HG02763 (cell line): ENCODE data around the gene PDE6B.
"Not testable (repeated sequence)": the region's sequence is repeated elsewhere in the genome, so short reads cannot be mapped to it uniquely, and the experiment has no call there.

ENCODE experiments used
- ATAC-seq: cut with Tn5 transposase; IDR thresholded peaks from one replicate; pipeline ENCODE4 v1.9.1; 2021; ENCODE audit warnings: mild to moderate bottlenecking, moderate library complexity; ENCODE audit not compliant: unreplicated experiment

The PDE6B gene

DNA sequence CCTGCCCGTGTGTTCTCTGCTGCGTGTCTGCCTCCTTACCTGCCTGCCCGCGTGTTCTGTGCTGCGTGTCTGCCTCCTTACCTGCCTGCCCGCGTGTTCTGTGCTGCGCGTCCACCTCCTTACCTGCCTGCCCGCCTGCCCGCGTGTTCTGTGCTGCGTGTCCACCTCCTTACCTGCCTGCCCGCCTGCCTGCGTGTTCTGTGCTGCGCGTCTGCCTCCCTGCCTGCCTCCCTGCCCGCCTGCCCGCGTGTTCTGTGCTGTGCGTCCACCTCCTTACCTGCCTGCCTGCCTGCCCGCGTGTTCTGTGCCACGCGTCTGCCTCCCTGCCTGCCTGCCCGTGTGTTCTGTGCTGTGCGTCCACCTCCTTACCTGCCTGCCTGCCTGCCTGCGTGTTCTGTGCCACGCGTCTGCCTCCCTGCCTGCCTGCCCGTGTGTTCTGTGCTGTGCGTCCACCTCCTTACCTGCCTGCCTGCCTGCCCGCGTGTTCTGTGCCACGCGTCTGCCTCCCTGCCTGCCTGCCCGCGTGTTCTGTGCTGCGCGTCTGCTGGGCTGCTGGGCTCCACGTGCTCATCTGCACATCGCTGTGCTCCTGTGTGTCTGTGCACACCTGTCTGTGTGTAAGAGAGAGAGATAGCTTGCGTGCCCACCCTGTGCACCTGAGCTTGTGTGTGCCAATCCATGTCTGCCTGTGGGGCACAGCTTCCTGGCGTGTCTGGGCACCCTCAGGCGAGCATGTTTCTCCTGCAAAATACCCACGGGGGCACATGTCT is 9.9 kb downstream of the PDE6B start:
- not testable (repeated sequence) for ATAC-seq

GRCh38 chr4:635851-636627 is 10.7 kb downstream of the PDE6B start:
- ATAC-seq = no peak

DNA sequence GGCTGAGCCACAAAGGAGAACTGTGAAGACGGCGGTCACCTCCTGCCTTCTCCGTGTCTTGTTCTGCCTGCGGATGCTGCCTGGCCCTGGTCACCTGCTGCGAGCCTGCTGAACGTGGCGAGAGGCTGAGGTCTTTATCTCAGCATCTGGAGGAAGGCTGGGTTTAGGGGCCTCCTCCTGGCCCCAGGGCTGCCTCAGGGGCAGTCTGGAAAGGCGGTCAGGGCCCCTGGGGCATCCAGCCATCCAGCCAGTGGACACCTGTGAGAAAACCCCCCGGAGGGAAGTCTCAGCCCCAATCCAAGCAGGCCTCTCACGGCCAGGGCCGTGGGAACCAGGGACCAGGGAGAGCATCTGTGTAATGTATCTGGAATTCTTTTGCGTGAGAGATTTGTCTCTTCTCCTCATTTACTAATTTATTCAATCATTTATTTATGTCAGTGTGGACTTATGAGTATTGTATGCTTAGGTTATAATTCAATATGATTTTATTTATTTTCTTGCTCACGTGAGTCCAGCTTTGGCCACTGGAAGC is 11.3 kb downstream of the PDE6B start:
- no peak for ATAC-seq

DNA sequence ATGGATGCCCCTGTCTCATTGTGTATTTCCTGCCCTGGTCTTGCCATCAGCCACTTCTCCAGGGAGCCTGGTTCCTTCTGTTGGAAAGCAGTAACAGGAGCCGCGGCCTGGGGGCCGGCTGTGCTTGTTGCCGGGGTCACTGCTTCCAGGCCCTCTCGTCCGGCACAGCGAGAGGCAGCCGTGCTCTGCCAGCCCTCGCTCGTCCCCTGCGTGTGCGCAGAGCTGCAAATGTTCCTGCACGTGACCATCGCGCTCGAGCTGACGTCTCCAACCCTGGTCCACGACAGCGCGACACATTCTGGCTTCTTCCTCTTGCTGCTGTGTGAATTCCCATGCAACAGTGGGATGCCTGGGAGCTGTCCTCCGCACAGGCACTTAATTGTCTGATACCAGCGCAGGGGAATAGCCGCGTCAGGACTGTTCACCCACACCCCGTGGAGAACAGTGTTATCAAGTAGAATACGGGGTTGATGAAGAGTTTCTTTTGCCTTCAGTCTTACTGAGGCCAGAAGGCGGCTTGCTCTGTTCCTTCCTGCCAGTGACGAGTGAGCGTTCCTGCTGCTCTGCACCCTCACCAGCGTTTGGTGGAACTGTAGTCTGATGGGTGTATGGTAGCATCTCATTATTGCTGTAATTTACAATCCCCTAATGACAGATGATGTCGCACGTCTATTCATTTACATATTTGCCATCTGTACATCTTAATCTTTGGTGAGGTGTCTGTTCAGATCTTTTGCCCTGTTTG is 12.3 kb downstream of the PDE6B start:
- ATAC-seq = no peak

DNA sequence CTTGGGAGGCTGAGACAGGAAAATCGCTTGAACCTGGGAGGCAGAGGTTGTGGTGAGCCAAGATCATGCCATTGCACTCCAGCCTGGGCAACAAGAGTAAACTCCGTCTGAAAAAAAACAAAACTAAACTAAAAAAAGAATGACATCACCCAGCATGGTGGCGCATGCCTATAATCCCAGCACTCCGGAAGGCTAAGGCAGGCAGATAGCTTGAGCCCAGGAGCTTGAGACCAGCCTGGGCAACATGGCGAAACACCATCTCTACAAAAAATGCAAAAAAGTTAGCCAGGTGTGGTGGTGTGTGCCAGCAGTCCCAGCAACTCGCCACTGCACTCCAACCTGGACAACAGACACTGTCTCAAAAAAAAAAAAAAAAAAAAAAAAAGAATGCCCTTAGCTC is 17.0 kb downstream of the PDE6B start:
- ATAC-seq = not testable (repeated sequence)

- ATAC-seq = no peak
Observed at GRCh38 chr4:646460-646859, 21.1 kb downstream of the PDE6B start.

- ATAC-seq = no peak
Observed at GRCh38 chr4:647481-647880, 22.1 kb downstream of the PDE6B start.

GRCh38 chr4:648579-649292 is 23.4 kb downstream of the PDE6B start:
- no peak for ATAC-seq

DNA sequence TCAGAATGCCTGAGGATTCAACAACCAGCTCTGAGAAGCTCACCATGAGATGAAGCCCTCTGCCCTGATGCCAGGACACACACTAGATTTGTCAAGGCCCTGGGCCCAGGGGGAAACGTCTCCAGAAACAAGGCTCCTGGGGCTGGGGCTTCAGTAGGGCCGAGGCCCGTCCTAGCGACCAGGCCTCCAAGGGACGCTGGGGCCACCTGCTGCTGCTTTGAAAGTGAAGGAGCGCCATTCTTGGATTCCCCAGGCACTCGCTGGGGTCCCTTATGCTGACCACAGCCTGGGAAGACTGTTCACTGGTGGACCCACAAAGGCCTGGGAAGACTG is 23.9 kb downstream of the PDE6B start:
- no peak for ATAC-seq

DNA sequence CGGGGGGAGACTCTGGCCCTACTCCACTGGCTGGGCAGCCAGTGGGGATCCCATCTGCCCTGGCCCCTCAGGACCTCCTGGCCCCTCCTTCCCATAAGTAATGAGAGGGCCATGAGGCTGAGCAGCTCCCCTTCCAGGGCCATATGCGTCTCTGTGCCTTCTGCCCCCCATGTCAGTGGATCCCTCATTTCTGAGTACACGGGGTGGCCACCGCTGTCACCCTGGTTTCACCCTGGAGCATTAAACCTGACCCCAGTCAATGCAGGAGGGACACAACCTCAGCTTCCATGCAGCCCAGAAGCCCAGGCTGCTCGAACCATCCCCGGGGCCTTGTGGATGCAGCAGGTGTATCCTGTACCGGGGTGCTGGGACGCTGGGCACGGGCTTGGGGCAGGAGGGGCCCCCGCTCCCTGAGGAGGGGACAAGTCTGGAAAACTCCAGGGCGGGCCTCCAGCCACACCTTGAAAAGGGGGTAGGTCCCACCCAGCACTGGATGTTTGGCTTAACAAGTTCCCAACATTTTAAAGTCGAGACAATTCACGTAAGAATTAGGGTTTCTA is 24.5 kb downstream of the PDE6B start:
- no peak for ATAC-seq

- ATAC-seq = no peak
Observed at GRCh38 chr4:650461-650860, 25.1 kb downstream of the PDE6B start.

- ATAC-seq = no peak
Observed at GRCh38 chr4:650951-651883, 25.8 kb downstream of the PDE6B start.

DNA sequence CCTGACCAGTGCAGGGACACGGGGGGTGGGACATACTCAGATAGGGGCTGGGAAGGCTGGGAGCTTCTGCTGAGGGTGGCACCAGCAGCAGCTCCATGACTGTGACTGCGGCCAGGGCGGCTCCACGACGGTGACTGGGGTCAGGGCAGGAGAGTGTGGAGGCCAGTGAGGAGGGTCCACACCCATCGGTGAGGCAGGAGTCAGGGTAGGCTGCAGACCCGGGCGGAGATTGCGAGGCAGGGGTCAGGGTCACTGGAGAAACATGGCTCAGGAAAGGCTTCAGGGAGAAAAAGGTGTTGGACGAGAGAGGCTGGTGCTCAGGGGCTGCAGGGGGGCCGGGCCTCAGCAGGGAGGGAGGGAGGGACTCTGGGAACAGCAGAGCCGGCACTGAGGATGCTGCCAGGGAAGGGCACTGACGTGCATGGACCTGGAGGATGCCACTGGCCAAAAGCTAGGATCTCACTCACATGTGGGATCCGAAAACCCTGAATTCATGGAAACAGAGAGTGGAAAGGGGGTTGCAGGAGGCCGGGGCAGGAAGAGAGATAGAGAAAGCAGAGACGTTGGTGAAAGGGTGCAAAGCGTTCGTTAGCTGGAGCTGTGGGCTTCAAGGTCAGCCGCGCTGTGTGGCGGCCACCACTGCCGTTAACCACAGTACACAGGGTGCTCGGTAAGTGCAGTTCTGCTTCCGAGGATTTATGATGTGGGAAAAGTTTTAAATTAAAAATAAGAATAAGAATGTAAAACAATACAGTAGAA is 26.7 kb downstream of the PDE6B start:
- ATAC-seq = no peak

- no peak for ATAC-seq
Observed at GRCh38 chr4:653080-653821, 27.9 kb downstream of the PDE6B start.

GRCh38 chr4:653831-654502 is 28.6 kb downstream of the PDE6B start:
- ATAC-seq = no peak

DNA sequence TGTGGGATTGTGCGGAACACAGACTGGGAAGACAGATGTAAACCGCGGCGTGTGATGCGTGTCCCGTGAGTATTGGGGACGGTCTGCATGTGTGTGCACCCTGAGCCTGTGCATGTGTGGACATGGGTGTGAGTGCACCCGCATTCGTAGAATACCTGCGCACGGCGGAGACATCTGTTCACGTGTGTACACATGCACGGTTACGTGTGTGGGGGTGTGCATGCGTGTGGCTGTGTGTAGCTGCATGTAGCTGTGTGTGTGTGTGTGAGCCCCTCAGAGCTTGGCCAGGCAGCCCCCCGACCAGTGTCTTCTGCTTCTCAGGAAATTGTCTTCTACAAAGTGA is 29.1 kb downstream of the PDE6B start:
- no peak for ATAC-seq

DNA sequence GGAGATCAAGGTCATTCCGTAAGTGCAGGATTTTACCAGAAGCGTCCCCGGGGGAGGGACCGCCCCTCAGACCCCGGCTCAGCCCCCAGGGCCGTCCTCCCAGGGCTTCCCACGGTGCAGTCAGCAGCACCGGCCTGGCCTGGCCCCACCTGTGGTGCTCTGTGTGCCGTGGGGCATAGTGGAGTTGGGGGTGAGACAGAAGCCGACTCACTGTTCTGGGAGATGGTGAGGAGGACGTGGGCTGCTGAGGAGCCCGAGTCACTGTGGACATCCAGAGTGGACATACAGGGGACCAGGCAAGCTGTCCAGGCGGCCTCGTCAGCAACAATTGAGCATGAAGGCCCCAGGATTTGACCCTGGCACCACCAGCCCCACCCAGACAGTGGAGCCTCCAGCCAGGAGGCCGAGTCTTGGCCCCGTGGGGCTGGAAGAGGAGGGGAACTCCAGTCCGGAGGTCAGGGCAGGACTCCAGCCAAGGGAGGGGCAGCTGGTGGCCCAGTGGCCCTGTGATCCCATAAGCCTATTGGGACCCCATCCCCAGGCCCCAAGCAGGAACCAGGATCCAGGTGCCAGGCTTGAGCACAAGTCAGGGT is 29.6 kb downstream of the PDE6B start:
- no peak for ATAC-seq
